Fibroblast of pulmonary artery (primary cell): ENCODE results near the gene TTC7B.
A peak's percentile ranks its signal among the peaks of the same experiment; 100 is the strongest.

Experiments
- DNase-seq: peaks from one replicate; pipeline ENCODE4 v3.0.0-alpha.2; 2010; ENCODE audit warnings: low read depth
- H3K4me3 ChIP-seq: replicated peaks from 2 replicates; pipeline ENCODE4 v1.5.1; 2011; ENCODE audit warnings: low read depth, mild to moderate bottlenecking, control low read depth, low read length, moderate library complexity
- CTCF ChIP-seq: IDR thresholded peaks from 2 replicates; pipeline ENCODE4 v1.5.1; 2011; ENCODE audit warnings: mild to moderate bottlenecking, control low read depth, low read length, inconsistent platforms; ENCODE audit errors: missing control alignments

The TTC7B gene

DNA sequence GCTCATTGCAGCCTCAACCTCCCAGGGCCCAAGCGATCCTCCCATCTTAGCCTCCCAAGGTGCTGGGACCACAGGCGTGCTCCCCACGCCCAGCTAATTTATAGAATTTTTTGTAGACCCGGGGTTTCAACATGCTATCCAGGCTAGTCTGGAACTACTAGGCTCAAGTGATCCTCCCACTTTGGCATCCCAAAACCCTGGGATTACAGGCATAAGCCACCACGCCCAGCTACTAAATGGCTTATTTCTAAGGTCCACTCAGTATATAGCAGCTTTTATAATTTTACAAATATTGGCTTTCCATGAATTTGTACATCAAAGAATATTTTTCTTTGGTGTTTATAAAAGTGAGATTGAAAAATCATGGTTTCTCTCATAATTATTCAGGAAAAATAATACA is 167.8 kb downstream of the TTC7B start:
- no peak for DNase-seq
- H3K4me3 ChIP-seq = no peak overlapping the region
- no peak for TF ChIP-seq CTCF

DNA sequence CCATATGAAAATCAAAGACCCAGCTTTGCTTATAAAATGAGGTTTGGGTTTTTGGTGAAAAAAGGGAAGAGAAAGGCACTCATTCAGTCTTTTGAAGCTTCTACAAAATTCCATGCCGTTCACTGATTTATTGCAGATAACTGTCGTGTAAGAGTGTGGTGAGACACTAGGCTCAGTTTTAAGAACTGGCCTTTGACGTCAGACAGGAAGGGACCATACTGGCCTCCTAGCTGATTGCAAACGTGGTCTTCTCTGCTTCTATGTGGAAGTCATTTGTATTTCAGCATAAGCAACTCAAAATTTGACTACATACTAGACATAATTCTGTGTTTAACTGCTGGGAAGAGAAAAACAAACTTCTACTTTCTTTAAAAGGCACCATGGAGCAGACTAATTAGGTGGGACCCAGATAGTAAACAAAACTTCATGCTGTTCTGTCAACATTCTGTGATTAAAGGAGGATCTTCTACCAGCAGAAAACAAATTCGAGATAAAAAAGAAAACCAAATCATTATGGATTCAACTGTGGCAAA is 168.7 kb downstream of the TTC7B start:
- no peak for TF ChIP-seq CTCF
- no peak overlapping the region for H3K4me3 ChIP-seq
- no peak for DNase-seq

DNA sequence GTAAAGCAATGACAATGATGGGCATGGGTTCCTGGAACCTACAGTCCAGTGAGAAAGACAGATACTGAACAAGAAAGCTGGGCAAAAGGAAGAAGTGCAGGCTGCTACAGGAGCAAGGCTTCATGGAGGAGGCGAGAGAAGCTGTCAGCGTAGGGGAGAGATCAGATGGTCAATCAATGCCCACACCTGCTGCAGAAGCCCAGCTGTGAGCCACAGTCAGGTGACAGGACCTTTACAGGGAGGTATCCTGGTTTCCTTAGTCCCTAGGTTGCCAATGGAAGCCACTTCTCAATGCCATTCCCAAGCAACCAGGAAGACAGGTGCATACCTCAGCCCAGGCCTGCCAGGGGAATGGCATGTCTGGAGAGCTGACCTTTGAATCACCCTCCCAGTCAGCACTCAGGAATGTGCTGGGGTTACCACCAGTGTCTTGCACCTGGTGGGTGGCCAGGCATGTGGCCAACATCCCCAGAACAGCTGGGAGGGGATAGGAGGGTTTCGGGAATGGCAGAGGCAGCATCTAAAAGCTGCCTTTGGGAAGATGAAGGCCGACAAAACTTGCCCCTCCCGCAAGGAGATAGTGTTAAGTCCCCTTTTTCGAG is 170.3 kb downstream of the TTC7B start:
- peak; percentile 21 for DNase-seq
- no peak for TF ChIP-seq CTCF
- no peak overlapping the region for H3K4me3 ChIP-seq

- no peak overlapping the region for H3K4me3 ChIP-seq
- no peak for TF ChIP-seq CTCF
- DNase-seq = peak; percentile 86
These were observed 171.3 kb downstream of the TTC7B start for GRCh38 chr14:90644882-90645281.

DNA sequence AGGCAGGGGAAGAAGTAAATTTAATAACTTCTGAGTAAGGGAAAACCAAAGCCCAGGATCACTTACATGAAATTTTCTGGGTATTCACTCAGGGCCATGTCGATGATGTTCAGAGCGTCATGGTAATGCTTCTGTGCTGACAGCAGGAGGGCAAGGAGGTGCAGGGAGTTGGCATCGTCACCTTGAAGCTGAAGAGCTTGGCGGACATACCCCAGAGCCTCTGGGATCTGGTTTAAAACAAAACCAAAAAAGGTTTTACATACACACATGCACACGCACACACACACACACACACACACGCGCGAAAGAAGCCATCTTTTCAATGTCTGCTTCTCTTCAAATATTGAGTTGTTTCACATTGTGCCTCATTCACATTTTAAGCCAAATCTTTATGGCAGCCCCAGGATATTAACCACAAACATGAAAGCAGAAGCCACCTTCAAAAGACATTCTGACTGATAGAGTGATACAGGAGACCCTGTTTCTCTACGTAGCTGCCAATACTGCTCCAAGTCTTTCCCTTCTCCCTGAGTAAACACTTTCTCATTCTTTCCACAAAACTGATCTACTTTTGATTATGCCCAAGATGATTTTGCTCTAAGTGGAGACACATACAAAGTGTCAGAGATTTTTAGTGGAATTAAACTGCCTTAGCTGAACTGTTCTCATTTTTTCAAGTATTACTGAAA is 172.1 kb downstream of the TTC7B start:
- H3K4me3 ChIP-seq = no peak overlapping the region
- TF ChIP-seq CTCF = no peak
- no peak for DNase-seq

GRCh38 chr14:90642244-90642717 is 173.9 kb downstream of the TTC7B start:
- no peak for TF ChIP-seq CTCF
- no peak overlapping the region for H3K4me3 ChIP-seq
- DNase-seq = peak; percentile 53
